Measurements from ENCODE around the gene HORMAD2. TPM values are rescaled to one million over a fixed set of nuclear protein-coding genes. Genes with fewer than 3 reads are reported as not detected.
A peak's percentile ranks its signal among the peaks of the same experiment; 100 is the strongest.

Gene HORMAD2
- total and polyA plus RNA-seq, 7 experiments from 2014 or later: 0.34 TPM; not detected in 6

DNA sequence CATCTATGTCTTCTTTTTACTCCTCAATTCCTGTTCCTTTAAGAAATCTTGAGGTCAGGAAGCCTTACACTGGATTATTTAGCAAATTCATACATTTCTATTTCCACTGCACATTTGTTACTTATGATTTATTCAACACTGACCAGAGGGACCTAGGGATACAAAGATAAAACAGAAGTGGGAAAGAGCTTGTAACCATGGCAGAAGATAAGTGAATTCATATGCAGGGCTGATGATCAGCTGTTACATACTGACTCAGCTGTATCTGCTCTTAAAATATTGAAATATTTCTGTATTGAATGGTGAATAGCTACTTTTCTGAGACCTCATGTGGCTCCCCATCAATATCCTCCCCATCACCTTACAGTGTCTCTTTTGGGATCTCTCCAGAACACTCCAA lies 25.2 kb downstream of the HORMAD2 start:
- Mint-ChIP-seq H3K4me3 (peak overlapping the region in 2 of 10 donors; percentile 42 to 50), H3K36me3 (peaks cover 0 to 8% (median 0%) of the 10 kb centered on the region in 5 donors), H3K27ac (peak overlapping the region in 3 of 9 donors; percentile 25 to 89 (median 70)), H3K4me1 (peaks cover 19 to 56% (median 40%) of the 10 kb centered on the region in 7 donors), H3K27me3 (no peaks in the 10 kb centered on the region), H3K9me3 (peaks cover 0 to 4% (median 0%) of the 10 kb centered on the region in 11 donors)
- intact Hi-C loops (cut with micrococcal nuclease): loop anchor here in 1 of 2 donors (5.0 kb wide), 1 partner anchor 287 kb away; no protein-coding TSS in a partner anchor
- peaks cover 0 to 16% of the 10 kb centered on the region in 2 donors for H3K4me1 ChIP-seq (ENCODE audit: control insufficient read depth in 2 of 2, insufficient read depth in 2 of 2, low read length in 2 of 2)
- H3K27me3 ChIP-seq (ENCODE audit: control insufficient read depth in 2 of 2, insufficient read depth in 2 of 2, low read length in 2 of 2): no peaks in the 10 kb centered on the region
- H3K27ac ChIP-seq (ENCODE audit: low read depth, low read length): no peak overlapping the region
- ATAC-seq (no peak), DNase-seq (no peak)
- H3K36me3 ChIP-seq (ENCODE audit: control insufficient read depth in 2 of 3, insufficient read depth in 3 of 3, low read length in 3 of 3): no peaks in the 10 kb centered on the region
- POLR2A ChIA-PET: interaction anchor here (2.0 kb wide), 1 partner anchor 183 kb away, joined by 5 read pairs; the partner anchor contains the start of gene CASTOR1
- CTCF ChIA-PET: interaction anchor here (0.6 to 7.4 kb wide), 4 partner anchors 180 to 647 kb away, joined by 3 to 50 read pairs (median 5); partner anchors contain the start of gene CASTOR1
- no peaks in the 10 kb centered on the region for H3K9me3 ChIP-seq (ENCODE audit: control insufficient read depth in 2 of 3, low read length in 3 of 3)
- no peak overlapping the region for H3K4me3 ChIP-seq (ENCODE audit: low read length)

DNA sequence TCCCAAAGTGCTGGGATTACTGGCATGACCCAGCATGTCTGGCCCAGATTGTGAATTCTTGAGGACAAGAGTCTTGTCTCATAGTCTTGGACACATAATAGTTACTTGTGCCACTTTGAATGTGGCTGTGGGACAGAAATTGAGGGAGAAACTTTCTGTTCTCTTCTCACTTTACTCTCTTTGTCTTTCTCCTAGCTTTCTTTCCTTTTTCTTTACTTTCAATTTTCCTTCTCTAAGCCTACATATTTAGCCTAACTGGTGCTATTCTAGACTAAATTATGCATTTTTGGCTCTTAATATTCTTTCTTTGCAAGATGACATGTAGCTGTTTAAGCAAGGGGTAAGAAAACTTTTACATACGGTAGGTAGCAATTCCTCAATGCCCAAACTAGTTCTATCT lies 33.2 kb downstream of the HORMAD2 start:
- Histone ChIP-seq H3K27me3 (ENCODE audit: control insufficient read depth in 2 of 2, insufficient read depth in 2 of 2, low read length in 2 of 2) (no peaks in the 10 kb centered on the region), H3K4me3 (ENCODE audit: low read length) (no peak overlapping the region), H3K27ac (ENCODE audit: low read depth, low read length) (no peak overlapping the region), H3K36me3 (ENCODE audit: control insufficient read depth in 2 of 3, insufficient read depth in 3 of 3, low read length in 3 of 3) (no peaks in the 10 kb centered on the region), H3K4me1 (ENCODE audit: control insufficient read depth in 2 of 2, insufficient read depth in 2 of 2, low read length in 2 of 2) (no peaks in the 10 kb centered on the region), H3K9me3 (ENCODE audit: control insufficient read depth in 2 of 3, low read length in 3 of 3) (no peaks in the 10 kb centered on the region)
- H3K36me3 Mint-ChIP-seq: peaks cover 0 to 3% (median 0%) of the 10 kb centered on the region in 5 donors
- no peaks in the 10 kb centered on the region for H3K9me3 Mint-ChIP-seq
- no peak overlapping the region for H3K27ac Mint-ChIP-seq
- ATAC-seq: no peak
- no peak for DNase-seq
- POLR2A ChIA-PET: interaction anchor here (0.7 kb wide), 1 partner anchor 313 kb away, joined by 3 read pairs; no protein-coding TSS in a partner anchor
- no peaks in the 10 kb centered on the region for H3K27me3 Mint-ChIP-seq
- no peak overlapping the region for H3K4me3 Mint-ChIP-seq
- peaks cover 0 to 51% (median 3%) of the 10 kb centered on the region in 7 donors for H3K4me1 Mint-ChIP-seq
- intact Hi-C loops (cut with micrococcal nuclease): no loop called here
- CTCF ChIA-PET: no interaction called here

DNA sequence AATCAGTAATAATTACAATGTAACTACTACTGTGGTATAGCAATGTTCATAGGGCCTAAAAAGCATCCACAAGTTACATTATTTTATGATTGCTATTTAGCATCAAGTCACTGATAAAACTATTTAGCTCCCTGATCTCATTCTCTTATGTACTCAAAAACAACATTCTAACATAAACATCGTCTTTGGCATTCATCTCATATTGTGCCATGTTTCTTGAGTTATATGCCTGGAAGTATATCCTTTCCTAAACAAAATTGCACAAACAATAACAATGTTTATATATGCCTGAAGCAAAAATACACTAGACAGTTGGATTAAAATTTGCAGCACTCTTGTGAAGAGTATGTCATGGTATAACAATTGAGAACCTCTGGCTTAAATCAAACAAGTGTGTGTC lies 34.1 kb downstream of the HORMAD2 start:
- ATAC-seq (no peak), DNase-seq (no peak)
- no peak overlapping the region for H3K4me3 Mint-ChIP-seq
- Histone ChIP-seq H3K4me3 (ENCODE audit: low read length) (no peak overlapping the region), H3K27ac (ENCODE audit: low read depth, low read length) (no peak overlapping the region), H3K4me1 (ENCODE audit: control insufficient read depth in 2 of 2, insufficient read depth in 2 of 2, low read length in 2 of 2) (no peaks in the 10 kb centered on the region), H3K27me3 (ENCODE audit: control insufficient read depth in 2 of 2, insufficient read depth in 2 of 2, low read length in 2 of 2) (no peaks in the 10 kb centered on the region), H3K9me3 (ENCODE audit: control insufficient read depth in 2 of 3, low read length in 3 of 3) (no peaks in the 10 kb centered on the region), H3K36me3 (ENCODE audit: control insufficient read depth in 2 of 3, insufficient read depth in 3 of 3, low read length in 3 of 3) (no peaks in the 10 kb centered on the region)
- peaks cover 0 to under 1% (median 0%) of the 10 kb centered on the region in 11 donors for H3K9me3 Mint-ChIP-seq
- intact Hi-C loops (cut with micrococcal nuclease): no loop called here
- H3K4me1 Mint-ChIP-seq: peaks cover 0 to 44% (median 0%) of the 10 kb centered on the region in 7 donors
- CTCF ChIA-PET: interaction anchor here (0.6 kb wide), 2 partner anchors 118 to 1348 kb away, joined by 3 read pairs; no protein-coding TSS in a partner anchor
- H3K27ac Mint-ChIP-seq: peak overlapping the region in 1 of 9 donors; percentile 53
- POLR2A ChIA-PET: no interaction called here
- no peaks in the 10 kb centered on the region for H3K27me3 Mint-ChIP-seq
- peaks cover 0 to 3% (median 0%) of the 10 kb centered on the region in 5 donors for H3K36me3 Mint-ChIP-seq

DNA sequence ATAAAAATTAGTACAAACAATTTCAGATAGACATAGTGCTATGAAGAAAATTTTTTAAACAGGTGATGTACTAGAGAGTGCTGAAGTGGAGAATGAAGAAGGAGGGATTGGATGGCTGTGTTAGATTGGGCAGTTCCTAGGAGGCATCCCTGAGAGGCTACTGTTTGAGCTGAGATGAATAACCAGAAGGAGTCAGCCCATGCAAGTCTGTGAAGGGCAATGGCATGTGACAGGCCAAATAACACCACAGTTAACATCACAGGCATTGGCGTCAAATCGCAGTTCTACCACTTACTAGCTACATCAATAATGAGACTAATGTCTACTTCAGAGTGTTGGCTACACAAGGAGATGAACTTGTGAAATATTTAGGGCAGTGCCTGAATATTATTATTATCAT lies 35.4 kb downstream of the HORMAD2 start:
- H3K4me1 ChIP-seq (ENCODE audit: control insufficient read depth in 2 of 2, insufficient read depth in 2 of 2, low read length in 2 of 2): no peaks in the 10 kb centered on the region
- no peak overlapping the region for H3K27ac ChIP-seq (ENCODE audit: low read depth, low read length)
- Mint-ChIP-seq H3K9me3 (peaks cover 0 to 4% (median 0%) of the 10 kb centered on the region in 11 donors), H3K36me3 (peaks cover 0 to 8% (median 0%) of the 10 kb centered on the region in 5 donors), H3K27me3 (no peaks in the 10 kb centered on the region), H3K4me3 (no peak overlapping the region), H3K4me1 (peaks cover 0 to 46% (median 0%) of the 10 kb centered on the region in 7 donors), H3K27ac (no peak overlapping the region)
- intact Hi-C loops (cut with micrococcal nuclease): no loop called here
- no peaks in the 10 kb centered on the region for H3K9me3 ChIP-seq (ENCODE audit: control insufficient read depth in 2 of 3, low read length in 3 of 3)
- no peak overlapping the region for H3K4me3 ChIP-seq (ENCODE audit: low read length)
- ATAC-seq (no peak), DNase-seq (no peak)
- no peaks in the 10 kb centered on the region for H3K27me3 ChIP-seq (ENCODE audit: control insufficient read depth in 2 of 2, insufficient read depth in 2 of 2, low read length in 2 of 2)
- CTCF ChIA-PET: no interaction called here
- POLR2A ChIA-PET: no interaction called here
- H3K36me3 ChIP-seq (ENCODE audit: control insufficient read depth in 2 of 3, insufficient read depth in 3 of 3, low read length in 3 of 3): no peaks in the 10 kb centered on the region

DNA sequence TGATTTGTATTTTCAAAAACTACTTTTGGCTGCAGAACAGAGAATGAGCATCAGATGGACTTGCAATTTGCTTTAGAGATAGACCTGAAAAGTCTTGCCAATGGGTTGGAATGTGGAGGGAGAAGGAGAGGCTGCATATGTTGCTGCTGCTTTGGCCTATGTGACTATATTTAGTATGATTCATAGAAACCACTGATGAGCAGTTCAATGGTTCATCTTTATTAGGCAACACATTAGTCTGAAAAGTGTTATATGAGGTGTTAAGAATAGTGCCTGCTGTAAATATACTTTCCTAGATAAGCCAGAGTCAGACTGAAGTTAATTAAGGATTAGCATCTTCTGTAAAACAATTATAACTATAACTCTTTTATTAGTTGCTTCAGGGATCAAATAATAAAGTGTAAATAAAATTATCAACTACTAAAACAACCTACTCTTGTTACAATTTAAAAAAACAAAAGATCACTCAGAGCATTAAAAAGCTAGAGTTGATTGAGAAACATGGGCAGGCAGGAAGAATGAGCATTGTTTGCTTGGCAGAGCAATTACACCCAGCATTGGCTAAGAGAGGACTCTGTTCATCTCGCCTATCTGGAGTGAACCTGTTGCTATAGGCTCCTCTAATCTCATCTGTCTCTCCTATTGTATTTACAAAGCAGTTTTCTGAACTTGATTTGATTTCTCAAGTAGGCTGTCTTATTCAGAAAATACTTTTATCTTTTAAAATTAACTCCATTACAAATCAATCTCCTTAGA lies 36.3 kb downstream of the HORMAD2 start:
- Mint-ChIP-seq H3K4me1 (peaks cover 0 to 41% (median 0%) of the 10 kb centered on the region in 7 donors), H3K27me3 (no peaks in the 10 kb centered on the region), H3K27ac (no peak overlapping the region), H3K36me3 (peaks cover 0 to 8% (median 0%) of the 10 kb centered on the region in 5 donors), H3K9me3 (peaks cover 0 to 4% (median 0%) of the 10 kb centered on the region in 11 donors), H3K4me3 (no peak overlapping the region)
- no peaks in the 10 kb centered on the region for H3K4me1 ChIP-seq (ENCODE audit: control insufficient read depth in 2 of 2, insufficient read depth in 2 of 2, low read length in 2 of 2)
- intact Hi-C loops (cut with micrococcal nuclease): no loop called here
- no peaks in the 10 kb centered on the region for H3K36me3 ChIP-seq (ENCODE audit: control insufficient read depth in 2 of 3, insufficient read depth in 3 of 3, low read length in 3 of 3)
- H3K27ac ChIP-seq (ENCODE audit: low read depth, low read length): no peak overlapping the region
- H3K27me3 ChIP-seq (ENCODE audit: control insufficient read depth in 2 of 2, insufficient read depth in 2 of 2, low read length in 2 of 2): no peaks in the 10 kb centered on the region
- ChIA-PET POLR2A (interaction anchor here (1.0 kb wide), 1 partner anchor 8 kb away, joined by 3 read pairs; no protein-coding TSS in a partner anchor), CTCF (no interaction called here)
- no peak overlapping the region for H3K4me3 ChIP-seq (ENCODE audit: low read length)
- no peaks in the 10 kb centered on the region for H3K9me3 ChIP-seq (ENCODE audit: control insufficient read depth in 2 of 3, low read length in 3 of 3)
- DNase-seq (no peak), ATAC-seq (no peak)

DNA sequence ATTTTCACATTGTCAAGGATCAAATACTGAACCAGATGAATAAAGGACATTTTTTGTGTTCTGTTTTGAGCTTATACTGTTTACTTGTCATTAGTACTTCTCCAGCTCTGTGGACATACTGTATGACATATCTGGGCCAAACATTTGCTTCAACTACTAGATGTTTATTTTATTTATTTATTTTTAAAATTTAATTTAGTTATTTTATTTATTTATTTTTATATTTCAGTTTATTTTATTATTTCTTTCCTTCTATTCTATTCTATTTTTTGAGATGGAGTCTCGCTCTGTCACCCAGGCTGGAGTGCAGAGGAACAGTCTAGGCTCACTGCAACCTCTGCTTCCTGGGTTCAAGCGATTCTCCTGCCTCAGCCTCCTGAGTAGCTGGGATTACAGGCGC lies 37.0 kb downstream of the HORMAD2 start:
- H3K4me3 ChIP-seq (ENCODE audit: low read length): no peak overlapping the region
- H3K27ac Mint-ChIP-seq: no peak overlapping the region
- H3K4me1 Mint-ChIP-seq: peaks cover 0 to 41% (median 0%) of the 10 kb centered on the region in 7 donors
- H3K27me3 ChIP-seq (ENCODE audit: control insufficient read depth in 2 of 2, insufficient read depth in 2 of 2, low read length in 2 of 2): no peaks in the 10 kb centered on the region
- no peaks in the 10 kb centered on the region for H3K4me1 ChIP-seq (ENCODE audit: control insufficient read depth in 2 of 2, insufficient read depth in 2 of 2, low read length in 2 of 2)
- DNase-seq: no peak
- H3K36me3 Mint-ChIP-seq: peaks cover 0 to 8% (median 0%) of the 10 kb centered on the region in 5 donors
- no peaks in the 10 kb centered on the region for H3K27me3 Mint-ChIP-seq
- no peak for ATAC-seq
- POLR2A ChIA-PET: interaction anchor here (1.0 kb wide), 1 partner anchor 9 kb away, joined by 3 read pairs; no protein-coding TSS in a partner anchor
- H3K9me3 Mint-ChIP-seq: peaks cover 0 to 4% (median 0%) of the 10 kb centered on the region in 11 donors
- no peak overlapping the region for H3K27ac ChIP-seq (ENCODE audit: low read depth, low read length)
- intact Hi-C loops (cut with micrococcal nuclease): no loop called here
- no peaks in the 10 kb centered on the region for H3K36me3 ChIP-seq (ENCODE audit: control insufficient read depth in 2 of 3, insufficient read depth in 3 of 3, low read length in 3 of 3)
- no peak overlapping the region for H3K4me3 Mint-ChIP-seq
- H3K9me3 ChIP-seq (ENCODE audit: control insufficient read depth in 2 of 3, low read length in 3 of 3): no peaks in the 10 kb centered on the region
- CTCF ChIA-PET: interaction anchor here (1.0 kb wide), 1 partner anchor 171 kb away, joined by 4 read pairs; no protein-coding TSS in a partner anchor
